ENCODE results near the gene DTNA. TPM values are rescaled to one million over a fixed set of nuclear protein-coding genes. Genes with fewer than 3 reads are reported as not detected.
"Not testable (repeated sequence)": the region's sequence is repeated elsewhere in the genome, so short reads cannot be mapped to it uniquely, and the experiment has no call there.

Gene DTNA
- total and polyA plus RNA-seq, 5 donors = 131 to 175 (median 146) TPM

DNA sequence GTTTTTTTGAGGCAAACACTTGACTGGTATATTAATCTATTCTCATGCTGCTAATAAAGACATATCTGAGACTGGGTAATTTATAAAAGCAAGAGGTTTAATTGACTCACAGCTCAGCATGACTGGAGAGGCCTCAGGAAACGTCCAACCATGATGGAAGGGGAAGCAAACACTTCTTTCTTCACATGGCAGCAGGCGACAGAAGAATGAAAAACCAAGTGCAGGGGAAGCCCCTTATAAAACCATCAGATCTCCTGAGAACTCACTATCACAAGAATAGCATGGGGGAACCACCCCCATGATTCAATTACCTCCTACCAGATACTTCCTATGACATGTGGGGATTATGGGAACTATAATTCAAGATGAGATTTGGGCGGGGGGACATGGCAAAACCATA is 194.9 kb downstream of the DTNA start:
- no peak overlapping the region for H3K27ac ChIP-seq (ENCODE audit: low read length)

DNA sequence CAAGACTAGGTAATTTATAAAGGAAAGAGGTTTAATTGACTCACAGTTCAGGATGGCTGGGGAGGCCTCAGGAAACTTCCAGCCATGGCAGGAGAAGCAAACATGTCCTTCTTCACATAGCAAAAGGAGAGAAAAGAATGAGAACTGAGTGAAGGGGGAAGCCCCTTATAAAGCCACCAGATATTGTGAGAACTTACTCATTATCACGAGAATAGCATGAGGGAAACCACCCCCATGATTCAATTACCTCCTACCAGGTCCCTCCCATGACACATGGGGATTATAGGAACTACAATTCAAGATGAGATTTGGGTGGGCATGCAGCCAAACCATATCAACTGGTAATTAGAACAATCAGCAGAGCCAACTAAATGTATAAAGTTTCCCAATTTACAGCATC is 196.9 kb downstream of the DTNA start:
- H3K4me3 ChIP-seq (ENCODE audit: low read length); H3K9me3 ChIP-seq (ENCODE audit: control insufficient read depth, low read length); ATAC-seq; intact Hi-C loops (cut with DNase I); H3K27ac ChIP-seq (ENCODE audit: low read length); H3K27me3 ChIP-seq (ENCODE audit: control insufficient read depth, insufficient read depth); H3K4me1 ChIP-seq (ENCODE audit: control insufficient read depth, insufficient read depth, low read length); DNase-seq: not testable (repeated sequence)
- WGBS = 49% methylated on average over 1 of the region's 1 CpG

More for the DNA sequence above, 194.9 kb downstream of the DTNA start:
- Histone ChIP-seq H3K9me3 (ENCODE audit: control insufficient read depth, low read length) (no peaks in the 10 kb centered on the region), H3K27me3 (ENCODE audit: control insufficient read depth, insufficient read depth) (no peaks in the 10 kb centered on the region), H3K4me3 (ENCODE audit: low read length) (no peak overlapping the region), H3K4me1 (ENCODE audit: control insufficient read depth, insufficient read depth, low read length) (no peaks in the 10 kb centered on the region)
- intact Hi-C loops (cut with DNase I) = no loop called here
- DNase-seq (no peak), ATAC-seq (no peak)
- WGBS = 65% methylated on average over 3 of the region's 3 CpGs

DNA sequence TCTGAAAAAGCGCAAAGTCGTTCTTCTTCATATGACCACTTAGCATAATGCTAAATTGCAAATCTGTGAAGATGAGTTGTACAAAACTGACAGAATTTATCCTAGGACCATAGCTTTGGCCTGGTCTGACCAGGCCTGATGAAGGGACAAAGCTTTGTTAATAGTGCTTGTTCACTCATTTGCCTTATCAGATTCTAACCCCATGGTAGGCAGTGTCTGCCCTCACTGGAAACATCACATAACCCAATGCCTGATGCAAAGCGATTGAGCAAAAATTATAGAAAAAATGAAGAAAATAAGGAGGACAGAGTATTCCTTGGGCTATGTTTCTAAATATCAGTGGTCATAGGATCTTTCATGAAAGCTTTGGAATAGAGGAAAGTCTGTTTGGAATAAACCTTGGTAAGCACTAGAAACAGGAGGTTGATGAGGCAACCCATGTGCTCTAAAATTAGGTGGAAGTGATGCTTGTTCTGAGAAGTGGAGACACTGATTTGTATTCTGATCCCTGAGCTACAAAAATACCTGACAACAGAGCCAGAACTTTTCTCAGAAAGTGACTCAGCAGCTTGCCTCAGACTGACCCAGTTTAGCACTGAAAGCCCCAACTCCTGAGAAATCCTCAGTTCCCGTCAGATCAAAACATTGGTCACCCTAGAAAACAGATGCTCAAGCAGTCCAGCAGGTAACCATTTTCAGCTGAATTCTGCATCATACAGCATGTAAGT is 199.7 kb downstream of the DTNA start:
- H3K27me3 ChIP-seq (ENCODE audit: control insufficient read depth, insufficient read depth) = no peaks in the 10 kb centered on the region
- no peak for DNase-seq
- no peak for ATAC-seq
- no peaks in the 10 kb centered on the region for H3K9me3 ChIP-seq (ENCODE audit: control insufficient read depth, low read length)
- intact Hi-C loops (cut with DNase I) = loop anchor here in 1 of 4 donors (10.0 kb wide), 1 partner anchor 65 kb away; no protein-coding TSS in a partner anchor
- 91% methylated on average over 4 of the region's 4 CpGs for WGBS
- no peaks in the 10 kb centered on the region for H3K4me1 ChIP-seq (ENCODE audit: control insufficient read depth, insufficient read depth, low read length)
- H3K27ac ChIP-seq (ENCODE audit: low read length) = no peak overlapping the region
- H3K4me3 ChIP-seq (ENCODE audit: low read length) = no peak overlapping the region

DNA sequence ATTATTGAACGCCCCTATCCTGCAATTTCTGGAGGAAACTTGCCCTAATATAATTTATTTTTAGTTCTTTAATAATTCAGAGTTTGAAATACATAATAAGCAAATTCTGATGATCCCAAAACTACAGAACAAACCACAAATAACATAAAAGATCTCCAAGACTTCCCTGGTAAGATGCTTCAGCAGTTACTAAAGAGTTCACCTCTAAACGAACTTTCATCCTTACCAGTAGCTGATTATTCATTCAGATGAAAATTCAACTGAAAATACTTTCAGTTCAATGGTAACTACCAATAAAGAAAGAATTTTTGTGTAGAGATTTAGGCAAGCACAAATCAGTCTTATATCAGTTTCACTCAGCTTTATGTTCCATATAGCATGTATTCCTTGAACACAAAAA is 201.0 kb downstream of the DTNA start:
- no peak overlapping the region for H3K27ac ChIP-seq (ENCODE audit: low read length)
- no peaks in the 10 kb centered on the region for H3K4me1 ChIP-seq (ENCODE audit: control insufficient read depth, insufficient read depth, low read length)
- WGBS = 75% methylated on average over 2 of the region's 2 CpGs
- intact Hi-C loops (cut with DNase I) = loop anchor here in 1 of 4 donors (10.0 kb wide), 1 partner anchor 64 kb away; no protein-coding TSS in a partner anchor
- no peak for DNase-seq
- no peak for ATAC-seq
- H3K9me3 ChIP-seq (ENCODE audit: control insufficient read depth, low read length) = no peaks in the 10 kb centered on the region
- H3K27me3 ChIP-seq (ENCODE audit: control insufficient read depth, insufficient read depth) = no peaks in the 10 kb centered on the region
- no peak overlapping the region for H3K4me3 ChIP-seq (ENCODE audit: low read length)

DNA sequence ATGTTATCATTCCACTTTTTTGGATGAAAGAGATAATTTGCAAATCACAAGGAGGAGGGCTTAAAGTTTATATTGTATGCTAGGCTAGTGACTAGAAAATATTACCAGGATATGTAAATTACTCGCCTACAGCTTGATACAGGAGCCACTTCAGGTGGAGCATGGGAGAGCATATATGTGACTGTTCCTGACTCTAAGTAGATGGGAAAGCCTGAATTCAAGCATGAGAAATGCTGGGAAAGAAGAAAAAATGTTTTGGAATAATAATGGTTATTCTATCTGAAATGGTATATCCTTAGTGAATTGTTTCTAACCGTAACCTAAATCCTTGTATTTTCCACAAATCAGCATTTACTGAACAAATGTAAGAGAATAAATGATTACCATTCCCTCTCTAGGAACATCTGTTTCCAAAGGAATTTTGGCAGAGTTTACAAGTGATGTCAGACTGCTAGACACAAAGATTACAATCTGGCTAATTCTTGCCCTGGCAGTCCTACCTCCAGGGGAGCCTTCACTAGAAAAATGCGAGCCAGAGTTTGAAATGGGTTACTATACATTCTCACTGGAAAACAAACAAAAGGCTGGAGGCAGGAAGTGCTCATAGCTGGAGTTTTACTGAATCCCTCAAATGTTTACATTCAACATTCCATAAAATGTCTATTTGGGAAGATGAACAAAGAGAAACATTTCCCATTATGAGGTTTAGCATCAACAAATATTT is 201.7 kb downstream of the DTNA start:
- Histone ChIP-seq H3K27me3 (ENCODE audit: control insufficient read depth, insufficient read depth) (no peaks in the 10 kb centered on the region), H3K9me3 (ENCODE audit: control insufficient read depth, low read length) (no peaks in the 10 kb centered on the region), H3K4me3 (ENCODE audit: low read length) (no peak overlapping the region), H3K27ac (ENCODE audit: low read length) (no peak overlapping the region), H3K4me1 (ENCODE audit: control insufficient read depth, insufficient read depth, low read length) (no peaks in the 10 kb centered on the region)
- no peak for ATAC-seq
- 69% methylated on average over 3 of the region's 3 CpGs for WGBS
- no peak for DNase-seq
- intact Hi-C loops (cut with DNase I) = loop anchor here in 1 of 4 donors (10.0 kb wide), 1 partner anchor 63 kb away; no protein-coding TSS in a partner anchor

DNA sequence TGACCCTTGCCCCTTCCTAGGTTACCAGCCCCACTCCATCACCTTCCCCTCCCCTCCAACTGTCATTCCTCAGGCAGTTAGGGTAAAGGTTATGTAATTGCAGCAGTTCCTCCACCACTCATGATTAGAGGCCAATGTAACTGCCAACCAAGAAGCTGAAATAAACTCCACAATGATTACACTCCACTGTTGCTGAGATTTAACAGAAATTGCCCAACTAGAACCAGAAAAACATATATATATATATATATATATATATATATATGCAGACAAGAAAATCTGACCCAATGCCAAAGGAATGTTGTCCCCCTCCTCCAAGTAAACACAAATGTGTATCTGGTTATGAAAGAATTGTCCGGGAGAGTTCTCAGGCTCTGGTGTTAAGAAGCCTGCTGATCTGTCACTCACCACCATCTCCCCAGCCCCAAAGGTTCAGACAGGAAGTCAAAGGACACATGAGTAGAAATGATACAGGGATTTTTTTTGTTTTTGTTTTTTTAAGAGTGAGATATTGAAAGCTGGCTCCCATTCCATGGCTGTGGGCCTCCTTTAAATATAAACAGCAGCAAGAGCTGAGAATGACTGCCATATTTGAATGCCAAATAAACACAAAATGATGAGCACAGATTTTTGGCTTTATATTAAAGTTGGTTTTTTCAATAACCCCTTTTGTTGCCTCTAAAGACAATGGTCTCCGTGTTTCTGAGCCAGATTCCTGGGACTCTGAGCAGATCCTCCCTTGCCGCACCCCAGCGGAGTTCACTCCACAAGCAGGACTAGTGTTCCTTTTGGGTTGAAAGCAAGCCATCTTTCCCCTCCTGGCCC is 204.0 kb downstream of the DTNA start:
- intact Hi-C loops (cut with DNase I) = loop anchor here in 1 of 4 donors (10.0 kb wide), 1 partner anchor 61 kb away; no protein-coding TSS in a partner anchor
- 54% methylated on average over 4 of the region's 4 CpGs for WGBS
- ATAC-seq (no peak), DNase-seq (no peak)
- Histone ChIP-seq H3K9me3 (ENCODE audit: control insufficient read depth, low read length) (no peaks in the 10 kb centered on the region), H3K27ac (ENCODE audit: low read length) (no peak overlapping the region), H3K4me3 (ENCODE audit: low read length) (no peak overlapping the region), H3K4me1 (ENCODE audit: control insufficient read depth, insufficient read depth, low read length) (no peaks in the 10 kb centered on the region), H3K27me3 (ENCODE audit: control insufficient read depth, insufficient read depth) (no peaks in the 10 kb centered on the region)

DNA sequence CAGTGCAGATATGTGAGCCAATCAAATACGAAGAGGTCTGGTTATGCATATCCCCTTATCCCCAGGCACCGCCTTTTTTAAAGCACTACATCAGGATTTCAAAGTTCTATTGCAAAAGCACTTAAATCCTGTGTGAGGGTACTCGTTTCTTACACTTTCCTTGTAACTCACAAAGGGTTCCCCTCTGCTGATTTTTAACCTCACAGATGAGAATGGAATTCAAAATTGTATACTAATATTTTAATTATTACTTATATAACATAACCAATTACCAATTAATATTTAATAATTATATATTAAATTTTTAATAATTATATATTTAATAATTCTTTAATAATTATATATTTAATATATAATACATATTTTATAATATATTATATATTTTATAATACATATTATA is 204.9 kb downstream of the DTNA start:
- H3K27ac ChIP-seq (ENCODE audit: low read length) = no peak overlapping the region
- H3K9me3 ChIP-seq (ENCODE audit: control insufficient read depth, low read length) = no peaks in the 10 kb centered on the region
- ATAC-seq (no peak), DNase-seq (no peak)
- H3K4me1 ChIP-seq (ENCODE audit: control insufficient read depth, insufficient read depth, low read length) = no peaks in the 10 kb centered on the region
- no peak overlapping the region for H3K4me3 ChIP-seq (ENCODE audit: low read length)
- WGBS = 91% methylated on average over 3 of the region's 3 CpGs
- intact Hi-C loops (cut with DNase I) = loop anchor here in 1 of 4 donors (10.0 kb wide), 1 partner anchor 60 kb away; no protein-coding TSS in a partner anchor
- H3K27me3 ChIP-seq (ENCODE audit: control insufficient read depth, insufficient read depth) = no peaks in the 10 kb centered on the region

DNA sequence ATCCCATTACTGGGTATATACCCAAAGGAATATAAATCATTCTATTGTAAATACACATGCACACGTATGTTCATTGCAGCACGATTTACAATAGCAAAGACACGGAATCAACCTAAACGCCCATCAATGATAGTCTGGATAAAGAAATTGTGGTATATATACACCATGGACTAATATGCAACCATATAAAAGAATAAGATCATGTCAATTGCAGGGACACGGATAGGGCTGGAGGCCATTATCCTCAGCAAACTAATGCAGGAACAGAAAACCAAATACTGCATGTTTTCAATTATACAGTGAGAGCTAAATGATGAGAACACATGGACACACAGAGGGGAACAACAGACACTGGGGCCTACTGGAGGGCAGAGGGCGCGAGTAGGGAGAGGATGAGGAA is 206.4 kb downstream of the DTNA start:
- not testable (repeated sequence) for H3K4me1 ChIP-seq (ENCODE audit: control insufficient read depth, insufficient read depth, low read length); H3K4me3 ChIP-seq (ENCODE audit: low read length); H3K27ac ChIP-seq (ENCODE audit: low read length); DNase-seq; H3K9me3 ChIP-seq (ENCODE audit: control insufficient read depth, low read length); ATAC-seq; H3K27me3 ChIP-seq (ENCODE audit: control insufficient read depth, insufficient read depth)
- intact Hi-C loops (cut with DNase I) = loop anchor here in 1 of 4 donors (10.0 kb wide), 1 partner anchor 58 kb away; no protein-coding TSS in a partner anchor
- WGBS = 98% methylated on average over 7 of the region's 7 CpGs

DNA sequence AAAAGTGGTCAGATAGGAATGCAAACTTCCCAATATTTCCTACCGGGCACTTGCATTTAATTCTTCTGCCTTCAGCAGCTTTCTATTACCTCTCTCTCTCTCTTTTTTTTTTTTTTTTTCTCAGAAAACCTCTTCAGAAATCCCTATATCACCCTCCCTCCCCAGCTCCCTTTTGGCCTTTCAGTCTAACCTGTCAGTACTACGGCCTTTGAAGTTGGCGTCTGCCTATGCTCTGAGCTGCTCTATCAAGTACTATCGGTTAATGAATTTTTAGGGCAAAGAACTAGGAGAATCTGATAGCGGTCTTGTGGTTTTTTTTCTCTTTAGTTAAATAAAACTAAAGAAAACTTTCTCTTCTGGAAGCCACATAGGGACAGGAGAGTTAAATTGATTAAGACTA is 208.8 kb downstream of the DTNA start:
- ATAC-seq = no peak
- Histone ChIP-seq H3K27ac (ENCODE audit: low read length) (no peak overlapping the region), H3K27me3 (ENCODE audit: control insufficient read depth, insufficient read depth) (no peaks in the 10 kb centered on the region), H3K9me3 (ENCODE audit: control insufficient read depth, low read length) (no peaks in the 10 kb centered on the region), H3K4me1 (ENCODE audit: control insufficient read depth, insufficient read depth, low read length) (no peaks in the 10 kb centered on the region), H3K4me3 (ENCODE audit: low read length) (no peak overlapping the region)
- 68% methylated on average over 5 of the region's 5 CpGs for WGBS
- intact Hi-C loops (cut with DNase I) = loop anchor here in 1 of 4 donors (10.0 kb wide), 1 partner anchor 56 kb away; no protein-coding TSS in a partner anchor
- no peak for DNase-seq

DNA sequence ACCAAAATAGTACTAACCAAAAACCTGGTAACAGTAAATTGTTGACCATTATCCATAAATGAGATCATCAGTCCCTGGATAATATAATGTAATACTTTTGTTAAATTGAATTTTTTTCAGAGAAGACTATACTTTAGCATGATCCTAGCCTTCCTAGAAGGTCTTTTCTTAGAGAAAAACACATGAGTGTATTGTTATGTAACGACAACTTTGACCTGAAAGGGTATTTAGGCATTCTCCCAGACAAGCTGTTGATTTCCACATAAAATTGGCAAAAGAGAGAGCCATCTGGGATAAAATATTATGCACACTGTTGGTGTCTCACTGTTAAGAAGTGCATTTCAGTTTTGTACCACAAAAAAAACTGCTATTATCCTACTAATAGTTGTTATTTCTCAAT is 211.1 kb downstream of the DTNA start:
- no peaks in the 10 kb centered on the region for H3K9me3 ChIP-seq (ENCODE audit: control insufficient read depth, low read length)
- no peaks in the 10 kb centered on the region for H3K27me3 ChIP-seq (ENCODE audit: control insufficient read depth, insufficient read depth)
- H3K27ac ChIP-seq (ENCODE audit: low read length) = no peak overlapping the region
- ATAC-seq (no peak), DNase-seq (no peak)
- WGBS = 49% methylated on average over 1 of the region's 1 CpG
- H3K4me3 ChIP-seq (ENCODE audit: low read length) = no peak overlapping the region
- no peaks in the 10 kb centered on the region for H3K4me1 ChIP-seq (ENCODE audit: control insufficient read depth, insufficient read depth, low read length)
- intact Hi-C loops (cut with DNase I) = loop anchor here in 1 of 4 donors (10.0 kb wide), 1 partner anchor 56 kb away; no protein-coding TSS in a partner anchor
